Activated CD8-positive, alpha-beta T cell treated with anti-CD3 and anti-CD28 coated beads for 36 hours (primary cell): Measurements from ENCODE around the gene KRTAP21-1. TPM values are rescaled to one million over a fixed set of nuclear protein-coding genes. Genes with fewer than 3 reads are reported as not detected.

ENCODE experiments used
- ATAC-seq: fragments of 200-7000 bp; cut with Tn5 transposase; one replicate; pipeline ENCODE4 v1.10.0; 2021; ENCODE audit warnings: mild to moderate bottlenecking, moderate library complexity
- CTCF ChIA-PET: fragments of 350-600 bp; sonication (Branson Sonifier 250); formaldehyde crosslinking; loops from one replicate; lab custom pipeline; 2021; ENCODE audit warnings: antibody characterized with exemption; lab: Charles Lee
- POLR2A ChIA-PET: fragments of 350-600 bp; sonication (Branson Sonifier 250); formaldehyde crosslinking; loops from one replicate; lab custom pipeline; 2021; ENCODE audit warnings: antibody characterized with exemption; lab: Charles Lee
- DNase-seq: peaks from one replicate; pipeline ENCODE4 v3.0.0-alpha.2; 2020
- H3K27ac Mint-ChIP-seq: one replicate; pipeline ENCODE4 v1.8.0; 2021; ENCODE audit warnings: mild to moderate bottlenecking, mixed read lengths
- H3K27me3 Mint-ChIP-seq: one replicate; pipeline ENCODE4 v1.8.0; 2021; ENCODE audit warnings: mixed read lengths
- H3K36me3 Mint-ChIP-seq: one replicate; pipeline ENCODE4 v1.8.0; 2021; ENCODE audit warnings: low read depth, mixed read lengths
- H3K4me1 Mint-ChIP-seq: one replicate; pipeline ENCODE4 v1.8.0; 2021; ENCODE audit warnings: low read depth, mixed read lengths
- H3K4me3 Mint-ChIP-seq: one replicate; pipeline ENCODE4 v1.8.0; 2021; ENCODE audit warnings: mild to moderate bottlenecking, moderate library complexity, mixed read lengths
- H3K9me3 Mint-ChIP-seq: one replicate; pipeline ENCODE4 v1.8.0; 2021; ENCODE audit warnings: mixed read lengths
- intact Hi-C: fragments of 100-400 bp; cut with micrococcal nuclease; formaldehyde crosslinking; loops from one replicate; pipeline ENCODE4 v1.10.0; 2022
- total RNA-seq, 2 experiments: library from RNA; stranded (reverse); gene quantifications; one replicate each; pipeline ENCODE4 v1.2.3, GENCODE V29; 2021
- TF ChIP-seq, protein P1 (sequence below): fragments of 200-600 bp; IDR thresholded peaks from one replicate; pipeline ENCODE4 v1.8.0; 2022; ENCODE audit warnings: antibody characterized with exemption, mild to moderate bottlenecking

KRTAP21-1 gene
- total RNA-seq, 2 experiments from 2014 or later: not detected

DNA sequence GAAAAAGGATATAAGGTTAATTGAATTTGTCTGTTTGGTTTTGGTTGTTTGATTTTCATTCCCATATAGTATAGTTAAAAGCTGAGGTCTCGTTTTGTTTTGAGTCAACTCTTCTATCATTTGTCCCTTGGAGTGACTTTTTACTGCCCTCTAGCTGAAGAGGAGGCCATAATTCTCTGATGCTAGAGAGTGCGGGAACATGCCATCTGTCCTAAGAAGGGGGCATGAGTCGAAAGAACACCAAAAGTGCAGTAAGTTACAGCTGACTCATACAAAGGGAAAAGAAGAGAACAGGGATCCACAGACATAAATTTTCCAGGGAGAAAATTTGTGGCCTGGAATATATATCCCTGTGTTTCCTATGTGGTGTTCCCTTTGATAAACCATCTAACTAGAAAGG, 40.8 kb downstream of the KRTAP21-1 start:
- Mint-ChIP-seq H3K27ac (no peak overlapping the region), H3K4me1 (peaks cover 25% of the 10 kb centered on the region), H3K4me3 (no peak overlapping the region), H3K27me3 (no peaks in the 10 kb centered on the region), H3K36me3 (peaks cover 2% of the 10 kb centered on the region), H3K9me3 (peaks cover 15% of the 10 kb centered on the region)
- intact Hi-C loops: no loop called here
- TF ChIP-seq, protein P1, sequence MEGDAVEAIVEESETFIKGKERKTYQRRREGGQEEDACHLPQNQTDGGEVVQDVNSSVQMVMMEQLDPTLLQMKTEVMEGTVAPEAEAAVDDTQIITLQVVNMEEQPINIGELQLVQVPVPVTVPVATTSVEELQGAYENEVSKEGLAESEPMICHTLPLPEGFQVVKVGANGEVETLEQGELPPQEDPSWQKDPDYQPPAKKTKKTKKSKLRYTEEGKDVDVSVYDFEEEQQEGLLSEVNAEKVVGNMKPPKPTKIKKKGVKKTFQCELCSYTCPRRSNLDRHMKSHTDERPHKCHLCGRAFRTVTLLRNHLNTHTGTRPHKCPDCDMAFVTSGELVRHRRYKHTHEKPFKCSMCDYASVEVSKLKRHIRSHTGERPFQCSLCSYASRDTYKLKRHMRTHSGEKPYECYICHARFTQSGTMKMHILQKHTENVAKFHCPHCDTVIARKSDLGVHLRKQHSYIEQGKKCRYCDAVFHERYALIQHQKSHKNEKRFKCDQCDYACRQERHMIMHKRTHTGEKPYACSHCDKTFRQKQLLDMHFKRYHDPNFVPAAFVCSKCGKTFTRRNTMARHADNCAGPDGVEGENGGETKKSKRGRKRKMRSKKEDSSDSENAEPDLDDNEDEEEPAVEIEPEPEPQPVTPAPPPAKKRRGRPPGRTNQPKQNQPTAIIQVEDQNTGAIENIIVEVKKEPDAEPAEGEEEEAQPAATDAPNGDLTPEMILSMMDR: no peak
- ChIA-PET CTCF (no interaction called here), POLR2A (no interaction called here)
- ATAC-seq (no peak), DNase-seq (no peak)

DNA sequence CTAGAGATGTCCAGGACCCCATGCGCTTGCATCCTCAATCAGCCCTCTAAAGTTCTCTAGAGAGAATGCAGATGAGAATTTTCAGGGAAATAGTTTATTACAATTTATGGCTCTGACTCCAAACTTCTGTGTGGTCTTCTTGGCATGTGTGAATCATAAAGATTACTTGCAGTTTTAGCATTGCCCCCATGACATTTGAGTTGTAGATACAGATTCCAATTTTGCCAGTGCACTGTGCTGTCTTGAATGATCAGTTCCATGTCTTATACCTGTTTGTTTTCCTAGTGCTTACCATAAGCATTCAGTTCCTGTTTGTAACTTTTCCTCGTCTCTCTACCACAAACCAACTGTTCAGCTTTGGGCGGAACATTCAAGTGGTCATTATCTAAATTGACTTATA, 41.5 kb downstream of the KRTAP21-1 start:
- POLR2A ChIA-PET: no interaction called here
- ATAC-seq: no peak
- H3K36me3 Mint-ChIP-seq: peaks cover 2% of the 10 kb centered on the region
- intact Hi-C loops: no loop called here
- TF ChIP-seq, protein P1: no peak
- DNase-seq: no peak
- H3K4me3 Mint-ChIP-seq: no peak overlapping the region
- CTCF ChIA-PET: no interaction called here
- peaks cover 15% of the 10 kb centered on the region for H3K9me3 Mint-ChIP-seq
- H3K4me1 Mint-ChIP-seq: peaks cover 18% of the 10 kb centered on the region
- H3K27me3 Mint-ChIP-seq: no peaks in the 10 kb centered on the region
- H3K27ac Mint-ChIP-seq: no peak overlapping the region

DNA sequence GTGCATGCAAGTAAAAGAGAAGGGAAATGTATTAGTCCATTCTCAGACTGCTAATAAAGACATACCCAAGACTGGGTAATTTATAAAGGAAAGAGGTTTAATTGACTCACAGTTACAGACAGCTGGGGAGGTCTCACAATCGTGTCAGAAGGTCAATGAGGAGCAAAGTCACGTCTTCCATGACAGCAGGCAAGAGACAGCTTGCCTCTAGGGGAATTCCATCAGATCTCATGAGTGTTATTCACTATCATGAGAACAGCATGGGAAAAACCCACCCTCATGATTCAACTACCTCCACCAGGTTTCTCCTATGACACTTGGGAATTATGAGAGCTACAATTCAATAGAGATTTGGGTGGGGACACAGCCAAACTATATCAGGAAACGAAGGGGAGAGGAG, 44.7 kb downstream of the KRTAP21-1 start:
- no peaks in the 10 kb centered on the region for H3K27me3 Mint-ChIP-seq
- TF ChIP-seq, protein P1: no peak
- intact Hi-C loops: no loop called here
- DNase-seq: peak; percentile 43
- peaks cover 12% of the 10 kb centered on the region for H3K9me3 Mint-ChIP-seq
- no peaks in the 10 kb centered on the region for H3K36me3 Mint-ChIP-seq
- ChIA-PET POLR2A (no interaction called here), CTCF (no interaction called here)
- H3K27ac Mint-ChIP-seq: peak overlapping the region; percentile 72
- H3K4me3 Mint-ChIP-seq: no peak overlapping the region
- peak; percentile 74 for ATAC-seq
- peaks cover 5% of the 10 kb centered on the region for H3K4me1 Mint-ChIP-seq

DNA sequence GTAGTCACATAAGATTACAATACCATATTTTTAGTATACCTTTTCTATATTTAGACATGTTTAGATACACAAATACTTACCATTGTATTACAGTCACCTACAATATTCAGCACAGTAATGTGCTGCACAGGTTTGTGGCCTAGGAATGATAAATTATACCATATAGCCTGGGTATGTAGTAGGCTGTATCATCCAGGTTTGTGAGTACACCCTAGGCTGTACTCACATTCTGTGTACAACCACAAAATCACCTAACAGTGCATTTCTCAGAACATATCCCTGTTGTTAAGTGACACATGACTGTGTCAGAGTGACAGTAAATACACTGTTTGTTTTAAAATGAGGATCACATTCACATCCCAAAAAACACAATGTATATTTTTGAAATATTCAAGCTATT, 47.8 kb downstream of the KRTAP21-1 start:
- H3K9me3 Mint-ChIP-seq: peaks cover 5% of the 10 kb centered on the region
- peak; percentile 13 for ATAC-seq
- H3K4me3 Mint-ChIP-seq: no peak overlapping the region

More for the DNA sequence above, 47.8 kb downstream of the KRTAP21-1 start:
- CTCF ChIA-PET: no interaction called here
- DNase-seq: no peak
- no peaks in the 10 kb centered on the region for H3K36me3 Mint-ChIP-seq
- intact Hi-C loops: no loop called here
- TF ChIP-seq, protein P1: no peak
- peaks cover 5% of the 10 kb centered on the region for H3K4me1 Mint-ChIP-seq
- H3K27me3 Mint-ChIP-seq: no peaks in the 10 kb centered on the region
- H3K27ac Mint-ChIP-seq: no peak overlapping the region
- POLR2A ChIA-PET: no interaction called here

Other genes starting within 250 kb of the KRTAP21-1 start
- not detected for gene KRTAP19-6, start 213.6 kb downstream of the KRTAP21-1 start, total RNA-seq
- not detected for gene KRTAP19-7, start 194.1 kb downstream of the KRTAP21-1 start, total RNA-seq
- not detected for gene KRTAP22-2, start 165.0 kb downstream of the KRTAP21-1 start, total RNA-seq
- not detected for gene KRTAP6-3, start 163.0 kb downstream of the KRTAP21-1 start, total RNA-seq
- gene KRTAP6-2, start 156.5 kb downstream of the KRTAP21-1 start, total RNA-seq: not detected
- not detected for gene KRTAP22-1, start 154.3 kb downstream of the KRTAP21-1 start, total RNA-seq
- gene KRTAP6-1, start 141.5 kb downstream of the KRTAP21-1 start, total RNA-seq: not detected
- gene KRTAP20-1, start 139.0 kb downstream of the KRTAP21-1 start, total RNA-seq: not detected
- not detected for gene KRTAP20-4, start 134.8 kb downstream of the KRTAP21-1 start, total RNA-seq
- gene KRTAP20-2, start 120.2 kb downstream of the KRTAP21-1 start, total RNA-seq: not detected
- gene KRTAP20-3, start 112.6 kb downstream of the KRTAP21-1 start, total RNA-seq: not detected
- gene KRTAP21-3, start 36.7 kb downstream of the KRTAP21-1 start, total RNA-seq: not detected
- not detected for gene KRTAP21-2, start 8.2 kb downstream of the KRTAP21-1 start, total RNA-seq
- not detected for gene KRTAP8-1, start 57.8 kb upstream of the KRTAP21-1 start, total RNA-seq
- gene KRTAP7-1, start 74.3 kb upstream of the KRTAP21-1 start, total RNA-seq: not detected
- not detected for gene KRTAP11-1, start 126.2 kb upstream of the KRTAP21-1 start, total RNA-seq